Measurements from ENCODE around the gene IRF2. TPM values are rescaled to one million over a fixed set of nuclear protein-coding genes. Genes with fewer than 3 reads are reported as not detected.

IRF2 gene
- total RNA-seq, 4 donors from 2014 or later, result 32.3 to 50.1 (median 36.4) TPM

- TF ChIP-seq POLR2AphosphoS5 (IDR thresholded peaks at IDR 0.05), result no peak
- TF ChIP-seq, protein P1, sequence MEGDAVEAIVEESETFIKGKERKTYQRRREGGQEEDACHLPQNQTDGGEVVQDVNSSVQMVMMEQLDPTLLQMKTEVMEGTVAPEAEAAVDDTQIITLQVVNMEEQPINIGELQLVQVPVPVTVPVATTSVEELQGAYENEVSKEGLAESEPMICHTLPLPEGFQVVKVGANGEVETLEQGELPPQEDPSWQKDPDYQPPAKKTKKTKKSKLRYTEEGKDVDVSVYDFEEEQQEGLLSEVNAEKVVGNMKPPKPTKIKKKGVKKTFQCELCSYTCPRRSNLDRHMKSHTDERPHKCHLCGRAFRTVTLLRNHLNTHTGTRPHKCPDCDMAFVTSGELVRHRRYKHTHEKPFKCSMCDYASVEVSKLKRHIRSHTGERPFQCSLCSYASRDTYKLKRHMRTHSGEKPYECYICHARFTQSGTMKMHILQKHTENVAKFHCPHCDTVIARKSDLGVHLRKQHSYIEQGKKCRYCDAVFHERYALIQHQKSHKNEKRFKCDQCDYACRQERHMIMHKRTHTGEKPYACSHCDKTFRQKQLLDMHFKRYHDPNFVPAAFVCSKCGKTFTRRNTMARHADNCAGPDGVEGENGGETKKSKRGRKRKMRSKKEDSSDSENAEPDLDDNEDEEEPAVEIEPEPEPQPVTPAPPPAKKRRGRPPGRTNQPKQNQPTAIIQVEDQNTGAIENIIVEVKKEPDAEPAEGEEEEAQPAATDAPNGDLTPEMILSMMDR (IDR thresholded peaks at IDR 0.05), result no peak
- TF ChIP-seq POLR2A (IDR thresholded peaks at IDR 0.05; ENCODE audit: low read depth), result no peak
- no peak for TF ChIP-seq EP300 (IDR thresholded peaks at IDR 0.05)
- 86% methylated on average over 4 of the region's 4 CpGs for WGBS
- Histone ChIP-seq H3K27ac (replicated peaks in 1 of 4) (no peak overlapping the region), H3K4me3 (no peak overlapping the region), H3K9me3 (peaks cover 0 to 4% (median 0%) of the 10 kb centered on the region in 4 donors), H3K36me3 (no peaks in the 10 kb centered on the region), H3K27me3 (no peaks in the 10 kb centered on the region), H3K4me1 (no peaks in the 10 kb centered on the region)
- intact Hi-C loops (cut with DNase I), result no loop called here
- DNase-seq (ENCODE audit: extremely low spot score), result peak; percentile 45
Observed at GRCh38 chr4:184500748-184501589, 26.6 kb upstream of the IRF2 start.

DNA sequence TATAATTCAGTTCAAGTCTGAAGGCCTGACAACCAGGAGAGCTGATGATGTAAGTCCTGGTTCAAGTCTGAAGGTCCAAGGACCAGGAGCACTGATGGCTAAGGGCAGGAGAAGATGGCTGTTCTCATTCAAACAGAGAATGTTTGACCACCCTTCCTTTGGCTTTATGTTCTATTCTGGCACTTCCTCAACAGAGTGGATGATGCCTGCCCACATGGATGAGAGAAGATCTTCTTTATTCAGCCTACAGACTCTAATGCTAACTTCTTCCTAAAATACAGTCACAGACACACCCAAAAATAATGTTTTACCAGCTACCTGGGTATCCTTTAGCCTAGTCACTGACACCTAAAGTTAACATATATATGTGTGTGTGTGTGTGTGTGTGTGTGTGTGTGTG lies 25.6 kb upstream of the IRF2 start:
- intact Hi-C loops (cut with DNase I), result no loop called here
- peak; percentile 50 for DNase-seq (ENCODE audit: extremely low spot score)

GRCh38 chr4:184498598-184498997 lies 24.2 kb upstream of the IRF2 start:
- no peak overlapping the region for H3K4me3 ChIP-seq
- no peak for TF ChIP-seq EP300 (IDR thresholded peaks at IDR 0.05)
- no peak for TF ChIP-seq POLR2A (IDR thresholded peaks at IDR 0.05; ENCODE audit: low read depth)
- no peak for TF ChIP-seq POLR2AphosphoS5 (IDR thresholded peaks at IDR 0.05)
- TF ChIP-seq, protein P1 (IDR thresholded peaks at IDR 0.05), result no peak
- DNase-seq (ENCODE audit: extremely low spot score), result peak; percentile 39
- H3K4me1 ChIP-seq, result no peaks in the 10 kb centered on the region
- peaks cover 0 to 4% (median 0%) of the 10 kb centered on the region in 4 donors for H3K9me3 ChIP-seq
- no peak overlapping the region for H3K27ac ChIP-seq (replicated peaks in 1 of 4)
- 100% methylated on average over 2 of the region's 10 CpGs for WGBS
- no peaks in the 10 kb centered on the region for H3K27me3 ChIP-seq
- no peaks in the 10 kb centered on the region for H3K36me3 ChIP-seq
- intact Hi-C loops (cut with DNase I), result no loop called here

More for the DNA sequence above, 25.6 kb upstream of the IRF2 start:
- H3K27ac ChIP-seq (replicated peaks in 1 of 4), result no peak overlapping the region
- H3K4me1 ChIP-seq, result no peaks in the 10 kb centered on the region
- no peaks in the 10 kb centered on the region for H3K27me3 ChIP-seq
- no peak for TF ChIP-seq POLR2AphosphoS5 (IDR thresholded peaks at IDR 0.05)
- no peak for TF ChIP-seq EP300 (IDR thresholded peaks at IDR 0.05)
- TF ChIP-seq, protein P1 (IDR thresholded peaks at IDR 0.05), result no peak
- TF ChIP-seq POLR2A (IDR thresholded peaks at IDR 0.05; ENCODE audit: low read depth), result no peak
- no peak overlapping the region for H3K4me3 ChIP-seq
- peaks cover 0 to 4% (median 0%) of the 10 kb centered on the region in 4 donors for H3K9me3 ChIP-seq
- no peaks in the 10 kb centered on the region for H3K36me3 ChIP-seq

DNA sequence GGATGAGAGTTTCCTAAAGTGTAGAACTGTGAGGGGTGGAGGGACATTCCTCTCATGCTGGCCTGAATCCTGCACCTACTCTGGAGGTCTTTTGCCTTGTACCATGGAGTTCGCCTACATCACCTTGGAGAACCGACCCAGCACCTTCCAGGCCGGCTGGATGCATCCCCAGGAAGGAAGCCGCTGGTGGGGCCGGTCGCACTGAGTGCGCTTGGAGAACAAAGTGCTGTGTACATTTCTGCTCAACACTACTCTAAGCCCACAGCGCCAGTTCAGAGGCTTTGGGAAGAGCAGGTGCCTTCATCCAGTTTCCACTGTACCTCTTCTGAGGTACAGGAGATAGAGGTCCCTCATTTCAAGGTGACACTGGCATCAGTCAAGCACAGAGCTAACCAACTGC lies 15.4 kb upstream of the IRF2 start:
- Histone ChIP-seq H3K4me1 (no peaks in the 10 kb centered on the region), H3K4me3 (no peak overlapping the region), H3K27ac (replicated peaks in 1 of 4) (no peak overlapping the region), H3K27me3 (no peaks in the 10 kb centered on the region), H3K36me3 (no peaks in the 10 kb centered on the region), H3K9me3 (no peaks in the 10 kb centered on the region)
- no peak for DNase-seq (ENCODE audit: extremely low spot score)
- 92% methylated on average over 8 of the region's 8 CpGs for WGBS
- no peak for TF ChIP-seq EP300 (IDR thresholded peaks at IDR 0.05)
- TF ChIP-seq, protein P1 (IDR thresholded peaks at IDR 0.05), result no peak
- TF ChIP-seq POLR2A (IDR thresholded peaks at IDR 0.05; ENCODE audit: low read depth), result no peak
- TF ChIP-seq POLR2AphosphoS5 (IDR thresholded peaks at IDR 0.05), result no peak
- intact Hi-C loops (cut with DNase I), result no loop called here
